Lower leg skin (tissue), 3 donors: Measurements from ENCODE around the gene SRRT.

ENCODE experiments used
- POLR2A ChIP-seq, 2 donors: fragments of 450-650 bp; IDR thresholded peaks; one replicate each; pipeline ENCODE4 v1.6.1; 2016 to 2017; ENCODE audit warnings: antibody characterized with exemption in 2 of 2, mild to moderate bottlenecking in 1 of 2, moderate library complexity in 1 of 2
- TF ChIP-seq, protein P1 (sequence below), 3 donors: fragments of 450-650 bp; IDR thresholded peaks; one replicate each; pipeline ENCODE4 v1.5.1; 2016; ENCODE audit warnings: antibody characterized with exemption in 3 of 3, mild to moderate bottlenecking in 3 of 3, moderate library complexity in 2 of 3

DNA sequence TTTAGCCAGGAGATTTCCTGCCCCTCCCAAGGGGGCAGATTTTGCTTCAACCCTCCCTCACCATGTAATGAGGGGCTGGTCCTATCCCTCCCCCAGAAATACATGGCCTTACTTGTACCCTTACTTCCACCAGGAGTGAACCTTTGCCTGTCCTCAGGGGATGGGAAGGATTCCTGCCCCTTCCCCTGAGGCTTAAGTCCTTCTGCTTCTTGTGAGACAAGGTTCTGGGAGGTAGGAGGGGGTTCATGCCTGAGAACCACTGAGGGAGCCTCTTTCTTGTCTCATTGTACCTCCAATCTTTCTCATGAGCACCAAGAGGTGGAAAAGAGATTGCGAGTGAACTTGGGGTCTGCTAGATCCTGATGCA, 54.9 kb downstream of the SRRT start:
- TF ChIP-seq, protein P1, sequence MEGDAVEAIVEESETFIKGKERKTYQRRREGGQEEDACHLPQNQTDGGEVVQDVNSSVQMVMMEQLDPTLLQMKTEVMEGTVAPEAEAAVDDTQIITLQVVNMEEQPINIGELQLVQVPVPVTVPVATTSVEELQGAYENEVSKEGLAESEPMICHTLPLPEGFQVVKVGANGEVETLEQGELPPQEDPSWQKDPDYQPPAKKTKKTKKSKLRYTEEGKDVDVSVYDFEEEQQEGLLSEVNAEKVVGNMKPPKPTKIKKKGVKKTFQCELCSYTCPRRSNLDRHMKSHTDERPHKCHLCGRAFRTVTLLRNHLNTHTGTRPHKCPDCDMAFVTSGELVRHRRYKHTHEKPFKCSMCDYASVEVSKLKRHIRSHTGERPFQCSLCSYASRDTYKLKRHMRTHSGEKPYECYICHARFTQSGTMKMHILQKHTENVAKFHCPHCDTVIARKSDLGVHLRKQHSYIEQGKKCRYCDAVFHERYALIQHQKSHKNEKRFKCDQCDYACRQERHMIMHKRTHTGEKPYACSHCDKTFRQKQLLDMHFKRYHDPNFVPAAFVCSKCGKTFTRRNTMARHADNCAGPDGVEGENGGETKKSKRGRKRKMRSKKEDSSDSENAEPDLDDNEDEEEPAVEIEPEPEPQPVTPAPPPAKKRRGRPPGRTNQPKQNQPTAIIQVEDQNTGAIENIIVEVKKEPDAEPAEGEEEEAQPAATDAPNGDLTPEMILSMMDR (IDR thresholded peaks at IDR 0.05): no peak
- no peak for TF ChIP-seq POLR2A (IDR thresholded peaks at IDR 0.05)
